ENCODE data around the gene TAF8.

GRCh38 chr6:42009844-42010184, 40.5 kb upstream of the TAF8 start:
- TF ChIP-seq POLR2AphosphoS5 (IDR thresholded peaks at IDR 0.05; ENCODE audit: low read length) (no peak), ASH2L (IDR thresholded peaks at IDR 0.05; ENCODE audit: borderline replicate concordance, low read depth) (no peak), CTCF (IDR thresholded peaks at IDR 0.05 in 2 of 3, conservative IDR thresholded peaks at IDR 0.05 in 1 of 3; ENCODE audit: control insufficient read depth in 2 of 3, extremely low read depth in 1 of 3, insufficient read depth in 1 of 3, low read depth in 3 of 3, low read length in 3 of 3) (no peak), SP1 (IDR thresholded peaks at IDR 0.05; ENCODE audit: low read depth, low read length) (no peak), EP300 (IDR thresholded peaks at IDR 0.05; ENCODE audit: borderline replicate concordance in 1 of 2, control insufficient read depth in 1 of 2, low read depth in 2 of 2, low read length in 2 of 2) (no peak), ZNF274 (IDR thresholded peaks at IDR 0.05; ENCODE audit: insufficient read depth, insufficient read length) (no peak), FOXK2 (IDR thresholded peaks at IDR 0.05) (no peak), POLR2A (IDR thresholded peaks at IDR 0.05; ENCODE audit: low read depth, low read length) (no peak), NFIC (IDR thresholded peaks at IDR 0.05; ENCODE audit: low read depth, low read length) (no peak), BMI1 (IDR thresholded peaks at IDR 0.05; ENCODE audit: borderline replicate concordance) (no peak), MYC (IDR thresholded peaks at IDR 0.05; ENCODE audit: insufficient read depth, insufficient read length, insufficient replicate concordance, low read length, severe bottlenecking) (no peak), TBL1XR1 (IDR thresholded peaks at IDR 0.05; ENCODE audit: low read depth, low read length) (no peak), TARDBP (IDR thresholded peaks at IDR 0.05; ENCODE audit: borderline replicate concordance) (no peak)

Measured in GM12878 (cell line).